B cell (primary cell): ENCODE results near the gene CMTM1. TPM values are rescaled to one million over a fixed set of nuclear protein-coding genes. Genes with fewer than 3 reads are reported as not detected.

ENCODE experiments used
- ATAC-seq: fragments of 200-7000 bp; cut with Tn5 transposase; one replicate; pipeline ENCODE4 v1.10.0; 2021; ENCODE audit warnings: low read depth, mild to moderate bottlenecking, moderate number of reproducible peaks, moderate library complexity
- CTCF ChIA-PET: fragments of 350-600 bp; sonication (Branson Sonifier 250); formaldehyde crosslinking; loops from one replicate; lab custom pipeline; 2021; ENCODE audit warnings: antibody characterized with exemption, inconsistent platforms; lab: Charles Lee
- POLR2A ChIA-PET: fragments of 350-600 bp; sonication (Branson Sonifier 250); formaldehyde crosslinking; loops from one replicate; lab custom pipeline; 2021; ENCODE audit warnings: antibody characterized with exemption; lab: Charles Lee
- DNase-seq: peaks from one replicate; pipeline ENCODE4 v3.0.0; 2013
- H2AFZ ChIP-seq: 2 replicates; pipeline ENCODE4 v1.6.1; 2012; ENCODE audit warnings: mild to moderate bottlenecking, low read depth, low read length; ENCODE audit not compliant: insufficient read depth, poor library complexity, severe bottlenecking
- H3K27ac ChIP-seq, 2 donors: 1 replicate in 1 of 2; 2 replicates in 1 of 2; pipeline ENCODE4 v1.5.1; 2012 to 2013; ENCODE audit warnings: low read length in 2 of 2, mild to moderate bottlenecking in 2 of 2, moderate library complexity in 1 of 2
- H3K27me3 ChIP-seq, 4 experiments: fragments of 200-600 bp in 1 of 4; sonication (generic) in 1 of 4; replicated peaks in 1 of 4; 1 replicate in 2 of 4; 2 replicates in 2 of 4; pipeline versions ENCODE4 v1.6.1 to v1.7.0; 2013 to 2016; ENCODE audit warnings: low read length in 3 of 4, mild to moderate bottlenecking in 2 of 4, mixed read lengths in 1 of 4, moderate library complexity in 1 of 4; ENCODE audit not compliant: insufficient read depth in 4 of 4, control insufficient read depth in 3 of 4; ENCODE audit errors: control extremely low read depth in 1 of 4
- H3K36me3 ChIP-seq, 2 experiments: replicated peaks in 1 of 2; 1 replicate in 1 of 2; 2 replicates in 1 of 2; pipeline versions ENCODE4 v1.6.1 to v1.7.1; 2013; ENCODE audit warnings: low read length in 1 of 2; ENCODE audit not compliant: insufficient read depth in 2 of 2, control insufficient read depth in 1 of 2; ENCODE audit errors: control extremely low read depth in 1 of 2, extremely low read depth in 1 of 2
- H3K4me1 ChIP-seq, 2 donors: fragments of 200-600 bp in 1 of 2; sonication (generic) in 1 of 2; 1 replicate in 1 of 2; 2 replicates in 1 of 2; pipeline versions ENCODE4 v1.5.1 to v1.6.1; 2013 to 2017; ENCODE audit warnings: low read length in 2 of 2; ENCODE audit not compliant: control insufficient read depth in 2 of 2, insufficient read depth in 2 of 2
- H3K4me2 ChIP-seq: replicated peaks from 2 replicates; pipeline ENCODE3; 2012; ENCODE audit warnings: mild to moderate bottlenecking, low read depth, low read length; ENCODE audit not compliant: poor library complexity, severe bottlenecking
- H3K4me3 ChIP-seq, 5 experiments: fragments of 200-600 bp in 1 of 5; sonication (generic) in 1 of 5; 1 replicate in 3 of 5; 2 replicates in 2 of 5; pipeline versions ENCODE4 v1.5.1 to v1.7.0; 2011 to 2016; ENCODE audit warnings: low read length in 4 of 5, mild to moderate bottlenecking in 4 of 5, low read depth in 2 of 5, control low read depth in 1 of 5, moderate library complexity in 1 of 5; ENCODE audit not compliant: insufficient read depth in 1 of 5; ENCODE audit errors: control extremely low read depth in 1 of 5, extremely low read depth in 1 of 5
- H3K79me2 ChIP-seq: fragments of 200-600 bp; sonication (generic); one replicate; pipeline ENCODE4 v1.6.0; 2016; ENCODE audit warnings: low read length; ENCODE audit not compliant: control insufficient read depth, insufficient read depth
- H3K9ac ChIP-seq: fragments of 200-600 bp; sonication (generic); 2 replicates; pipeline ENCODE4 v1.6.1; 2017; ENCODE audit warnings: mild to moderate bottlenecking, low read length, moderate library complexity
- H3K9me3 ChIP-seq, 3 donors: one replicate each; pipeline versions ENCODE4 v1.6.1 to v1.7.1; 2013; ENCODE audit warnings: low read length in 2 of 3; ENCODE audit not compliant: control insufficient read depth in 2 of 3, insufficient read depth in 1 of 3; ENCODE audit errors: control extremely low read depth in 1 of 3
- H4K20me1 ChIP-seq: 2 replicates; pipeline ENCODE4 v1.6.0; 2012; ENCODE audit warnings: mild to moderate bottlenecking, low read length; ENCODE audit not compliant: insufficient read depth, control insufficient read depth, poor library complexity, severe bottlenecking
- H3K27ac Mint-ChIP-seq: one replicate; pipeline ENCODE4 v1.8.0; 2021; ENCODE audit warnings: mixed read lengths
- H3K27me3 Mint-ChIP-seq: one replicate; pipeline ENCODE4 v1.8.0; 2021; ENCODE audit warnings: mixed read lengths
- H3K4me1 Mint-ChIP-seq: one replicate; pipeline ENCODE4 v1.8.0; 2021; ENCODE audit warnings: mixed read lengths
- H3K4me3 Mint-ChIP-seq: one replicate; pipeline ENCODE4 v1.8.0; 2021; ENCODE audit warnings: mixed read lengths
- H3K9me3 Mint-ChIP-seq: one replicate; pipeline ENCODE4 v1.8.0; 2022; ENCODE audit warnings: mixed read lengths; ENCODE audit not compliant: insufficient read depth
- EZH2 ChIP-seq: IDR thresholded peaks from 2 replicates; pipeline ENCODE4 v1.6.1; 2012; ENCODE audit warnings: borderline replicate concordance, low read depth, mild to moderate bottlenecking, moderate library complexity, low read length; ENCODE audit not compliant: insufficient read depth, poor library complexity, severe bottlenecking
- WGBS: methylation state at CpG from one replicate; pipeline ENCODE4 v1.1.5; 2013; ENCODE audit warnings: missing lambda C conversion rate; ENCODE audit not compliant: insufficient coverage; 5-methylcytosine and 5-hydroxymethylcytosine counted together
- intact Hi-C: fragments of 100-400 bp; cut with micrococcal nuclease; formaldehyde crosslinking; loops from one replicate; pipeline ENCODE4 v1.10.0; 2022
- polyA plus RNA-seq: library from polyadenylated mRNA; depleted of rRNA; stranded (reverse); fragments of >200 nt; gene quantifications from 2 replicates; pipeline ENCODE4 v1.2.3, GENCODE V29; 2012
- total RNA-seq, 2 donors: library from RNA; stranded (reverse); fragments of 120-200 nt in 1 of 2; gene quantifications; 1 replicate in 1 of 2; 2 replicates in 1 of 2; pipeline versions ENCODE4 v1.2.3 to v1.2.4, GENCODE V29; 2013 to 2022
- TF ChIP-seq, protein P1 (sequence below): fragments of 200-600 bp; IDR thresholded peaks from one replicate; pipeline ENCODE4 v1.8.0; 2022; ENCODE audit warnings: antibody characterized with exemption, mild to moderate bottlenecking

The CMTM1 gene
- total and polyA plus RNA-seq, 2 donors (not counting 1 experiment from before 2014, with no cell fraction given), result 1.6 to 5.9 TPM

DNA sequence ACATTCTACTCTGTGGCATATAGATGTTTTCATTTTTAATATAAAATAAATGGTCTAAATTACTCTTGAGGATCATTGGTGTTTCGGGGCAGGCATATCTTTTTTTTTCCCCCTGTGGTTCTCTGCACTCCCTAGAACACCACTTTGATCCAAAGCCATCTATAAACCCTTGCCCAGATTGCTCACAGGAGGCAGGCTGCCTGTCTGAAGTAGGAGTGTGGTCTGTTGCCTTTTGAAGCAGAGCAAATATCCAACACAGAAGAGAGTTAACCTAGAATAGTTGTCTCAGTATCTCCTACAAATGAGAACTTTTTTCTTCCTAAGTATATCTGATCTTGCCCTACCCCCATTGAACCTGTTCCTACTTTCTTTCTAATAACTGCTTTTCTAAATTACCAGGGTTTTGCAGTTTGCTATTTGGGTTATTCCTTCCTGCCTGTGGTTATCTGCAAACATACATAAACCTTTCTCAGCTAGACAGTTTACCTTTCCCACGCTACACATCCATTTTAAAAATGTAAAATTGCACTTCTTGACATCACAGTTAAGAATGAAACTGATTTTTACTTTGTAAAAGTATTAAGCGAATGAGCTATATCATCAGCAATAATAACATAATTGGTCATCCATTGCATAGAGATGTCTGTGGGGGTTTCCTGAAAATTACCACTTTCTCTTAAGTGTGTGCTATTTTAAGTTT lies 4.7 kb upstream of the CMTM1 start:
- DNase-seq, result no peak
- H3K27ac Mint-ChIP-seq, result no peak overlapping the region

More for the DNA sequence above, 4.7 kb upstream of the CMTM1 start:
- Mint-ChIP-seq H3K4me1 (peaks cover 23% of the 10 kb centered on the region), H3K9me3 (no peaks in the 10 kb centered on the region), H3K4me3 (no peak overlapping the region), H3K27me3 (no peaks in the 10 kb centered on the region)
- Histone ChIP-seq H3K79me2 (peaks cover 9% of the 10 kb centered on the region), H3K27me3 (no peaks in the 10 kb centered on the region), H3K27ac (no peak overlapping the region), H3K4me1 (no peaks in the 10 kb centered on the region), H3K4me3 (no peak overlapping the region), H3K9ac (no peak overlapping the region), H3K9me3 (no peaks in the 10 kb centered on the region), H2AFZ (no peak overlapping the region), H3K4me2 (no peak overlapping the region), H3K36me3 (peaks cover 0 to 37% of the 10 kb centered on the region in 2 experiments), H4K20me1 (peaks cover 10% of the 10 kb centered on the region)
- POLR2A ChIA-PET, result no interaction called here
- WGBS, result no CpG with 5 or more reads among the region's 3 CpGs
- CTCF ChIA-PET, result interaction anchor here (0.9 to 4.1 kb wide), 19 partner anchors 8 to 307 kb away, joined by 3 to 20 read pairs (median 5); partner anchors contain the start of genes CKLF, CMTM2, DYNC1LI2 and TK2
- TF ChIP-seq, protein P1, sequence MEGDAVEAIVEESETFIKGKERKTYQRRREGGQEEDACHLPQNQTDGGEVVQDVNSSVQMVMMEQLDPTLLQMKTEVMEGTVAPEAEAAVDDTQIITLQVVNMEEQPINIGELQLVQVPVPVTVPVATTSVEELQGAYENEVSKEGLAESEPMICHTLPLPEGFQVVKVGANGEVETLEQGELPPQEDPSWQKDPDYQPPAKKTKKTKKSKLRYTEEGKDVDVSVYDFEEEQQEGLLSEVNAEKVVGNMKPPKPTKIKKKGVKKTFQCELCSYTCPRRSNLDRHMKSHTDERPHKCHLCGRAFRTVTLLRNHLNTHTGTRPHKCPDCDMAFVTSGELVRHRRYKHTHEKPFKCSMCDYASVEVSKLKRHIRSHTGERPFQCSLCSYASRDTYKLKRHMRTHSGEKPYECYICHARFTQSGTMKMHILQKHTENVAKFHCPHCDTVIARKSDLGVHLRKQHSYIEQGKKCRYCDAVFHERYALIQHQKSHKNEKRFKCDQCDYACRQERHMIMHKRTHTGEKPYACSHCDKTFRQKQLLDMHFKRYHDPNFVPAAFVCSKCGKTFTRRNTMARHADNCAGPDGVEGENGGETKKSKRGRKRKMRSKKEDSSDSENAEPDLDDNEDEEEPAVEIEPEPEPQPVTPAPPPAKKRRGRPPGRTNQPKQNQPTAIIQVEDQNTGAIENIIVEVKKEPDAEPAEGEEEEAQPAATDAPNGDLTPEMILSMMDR, result no peak
- TF ChIP-seq EZH2, result no peak
- ATAC-seq, result no peak
- intact Hi-C loops, result loop anchor here (5.0 kb wide), 1 partner anchor 306 kb away; no protein-coding TSS in a partner anchor
